SK-N-SH treated with all-trans-retinoic acid at 6 μM for 48 hours (cell line): ENCODE data around the gene NSRP1.
"Not testable (repeated sequence)": the region's sequence is repeated elsewhere in the genome, so short reads cannot be mapped to it uniquely, and the experiment has no call there.

Experiments
- ATAC-seq: fragments of 200-7000 bp; cut with Tn5 transposase; 3 replicates; pipeline ENCODE4 v1.9.1; 2020; ENCODE audit warnings: mild to moderate bottlenecking, moderate library complexity
- ARNTL ChIP-seq: fragments of 450-650 bp; formaldehyde crosslinking; IDR thresholded peaks from 2 replicates; pipeline ENCODE4 v1.5.0; 2020; ENCODE audit warnings: low read depth, mild to moderate bottlenecking, moderate library complexity, borderline replicate concordance
- BACH2 ChIP-seq: fragments of 250-450 bp; sonication (Bioruptor Pico); IDR thresholded peaks from 2 replicates; pipeline ENCODE4 v1.9.0; 2021; ENCODE audit warnings: mild to moderate bottlenecking, borderline replicate concordance
- CREB5 ChIP-seq: fragments of 250-450 bp; sonication (Bioruptor Pico); IDR thresholded peaks from 2 replicates; pipeline ENCODE4 v1.5.1; 2020; ENCODE audit warnings: low read depth, mild to moderate bottlenecking, moderate library complexity
- CSDC2 ChIP-seq: fragments of 250-450 bp; sonication (Bioruptor Pico); IDR thresholded peaks from 2 replicates; pipeline ENCODE4 v1.5.0; 2020; ENCODE audit warnings: mild to moderate bottlenecking, moderate library complexity
- ESRRG ChIP-seq: fragments of 250-450 bp; sonication (Bioruptor Pico); IDR thresholded peaks from 2 replicates; pipeline ENCODE4 v1.6.1; 2021; ENCODE audit warnings: mild to moderate bottlenecking
- GLIS3 ChIP-seq: fragments of 250-450 bp; sonication (Bioruptor Pico); IDR thresholded peaks from 2 replicates; pipeline ENCODE4 v1.5.0; 2020; ENCODE audit warnings: mild to moderate bottlenecking, moderate library complexity
- ISL1 ChIP-seq: fragments of 250-450 bp; sonication (Bioruptor Pico); IDR thresholded peaks from 2 replicates; pipeline ENCODE4 v2.1.2; 2022; ENCODE audit warnings: mild to moderate bottlenecking, moderate library complexity
- OSR1 ChIP-seq: fragments of 250-450 bp; sonication (Bioruptor Pico); IDR thresholded peaks from 2 replicates; pipeline ENCODE4 v1.8.0; 2022; ENCODE audit warnings: moderate library complexity, mild to moderate bottlenecking, inconsistent platforms
- POU6F1 ChIP-seq: fragments of 250-450 bp; sonication (Bioruptor Pico); IDR thresholded peaks from 2 replicates; pipeline ENCODE4 v1.8.0; 2021; ENCODE audit warnings: low read depth, mild to moderate bottlenecking, moderate library complexity, borderline replicate concordance
- PPARA ChIP-seq: fragments of 250-450 bp; sonication (Bioruptor Pico); IDR thresholded peaks from 2 replicates; pipeline ENCODE4 v1.5.0; 2020; ENCODE audit warnings: mild to moderate bottlenecking, borderline replicate concordance
- SNAI2 ChIP-seq: fragments of 250-450 bp; sonication (Bioruptor Pico); IDR thresholded peaks from 2 replicates; pipeline ENCODE4 v1.5.0; 2020; ENCODE audit warnings: mild to moderate bottlenecking, moderate library complexity
- TCF4 ChIP-seq: fragments of 250-450 bp; sonication (Bioruptor Pico); IDR thresholded peaks from 2 replicates; pipeline ENCODE4 v1.8.0; 2021; ENCODE audit warnings: mild to moderate bottlenecking, moderate library complexity, borderline replicate concordance
- TOX ChIP-seq: fragments of 250-450 bp; sonication (Bioruptor Pico); IDR thresholded peaks from 2 replicates; pipeline ENCODE4 v1.8.0; 2021; ENCODE audit warnings: mild to moderate bottlenecking, moderate library complexity, borderline replicate concordance
- ZC3H10 ChIP-seq: fragments of 250-450 bp; sonication (Bioruptor Pico); IDR thresholded peaks from 2 replicates; pipeline ENCODE4 v1.5.1; 2021; ENCODE audit warnings: mild to moderate bottlenecking, moderate library complexity
- ZFP3 ChIP-seq: fragments of 250-450 bp; sonication (Bioruptor Pico); IDR thresholded peaks from 2 replicates; pipeline ENCODE4 v1.5.0; 2020; ENCODE audit warnings: mild to moderate bottlenecking, moderate library complexity
- ZFP30 ChIP-seq: fragments of 450-650 bp; formaldehyde crosslinking; IDR thresholded peaks from 2 replicates; pipeline ENCODE4 v1.5.0; 2022; ENCODE audit warnings: mild to moderate bottlenecking, moderate library complexity
- ZNF565 ChIP-seq: fragments of 450-650 bp; formaldehyde crosslinking; conservative IDR thresholded peaks from 2 replicates; pipeline ENCODE4 v1.5.0; 2020; ENCODE audit warnings: low read depth, mild to moderate bottlenecking, moderate library complexity
- ZNF8 ChIP-seq: fragments of 450-650 bp; formaldehyde crosslinking; IDR thresholded peaks from 2 replicates; pipeline ENCODE4 v1.5.0; 2020; ENCODE audit warnings: mild to moderate bottlenecking, moderate library complexity
- TF ChIP-seq, protein P1 (sequence below): fragments of 250-450 bp; sonication (Bioruptor Pico); IDR thresholded peaks from 2 replicates; pipeline ENCODE4 v1.8.0; 2020; ENCODE audit warnings: mild to moderate bottlenecking, moderate library complexity, borderline replicate concordance
- TF ChIP-seq, protein P2 (sequence below): fragments of 250-450 bp; sonication (Bioruptor Pico); IDR thresholded peaks from 2 replicates; pipeline ENCODE4 v1.5.0; 2020; ENCODE audit warnings: mild to moderate bottlenecking, moderate library complexity

Gene NSRP1

DNA sequence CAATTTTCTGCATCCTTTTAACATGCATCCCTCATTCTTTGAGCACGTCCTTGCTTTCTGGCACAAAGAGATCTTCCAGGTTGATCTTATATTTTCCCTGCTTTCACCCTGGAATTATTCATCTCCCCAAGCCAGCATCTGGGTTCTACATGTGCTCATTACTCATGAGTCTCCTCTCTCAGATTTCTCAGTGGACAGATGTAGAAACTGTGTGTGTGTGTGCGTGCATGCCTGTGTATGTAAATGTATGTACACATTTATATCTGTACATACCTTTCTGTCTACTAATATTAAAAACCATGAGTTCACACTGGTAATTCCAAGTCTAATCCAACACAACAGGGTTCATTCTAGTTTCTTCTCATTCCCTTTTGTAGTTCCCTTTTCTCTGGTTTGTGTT lies 41.9 kb upstream of the NSRP1 start:
- ATAC-seq = no peak
- TF ChIP-seq ZNF8 = no peak
- no peak for TF ChIP-seq ISL1
- no peak for TF ChIP-seq CREB5
- TF ChIP-seq OSR1 (CRISPR knock-in tag) = no peak
- TF ChIP-seq ZC3H10 (CRISPR knock-in tag) = no peak
- TF ChIP-seq, all 23 proteins: peak for 0

DNA sequence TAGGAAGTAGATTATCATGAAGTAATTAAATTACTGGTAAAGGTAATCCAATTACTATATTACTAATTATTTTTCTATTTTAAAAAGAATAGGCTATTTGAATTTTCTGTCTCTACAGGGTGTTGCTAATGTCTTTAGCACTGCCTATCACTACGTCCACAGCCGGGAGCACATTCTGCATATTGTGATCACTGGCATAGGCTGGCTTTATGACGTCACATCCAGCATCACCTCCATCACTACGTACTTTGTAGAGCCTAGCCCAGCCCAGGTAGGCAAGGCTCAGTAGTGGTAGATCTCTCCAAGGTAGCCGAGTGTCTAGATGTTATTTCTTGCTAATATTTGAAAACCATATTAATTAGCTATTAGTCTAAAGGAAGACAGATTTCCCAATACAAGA lies 33.8 kb upstream of the NSRP1 start:
- ATAC-seq = no peak
- TF ChIP-seq GLIS3 (CRISPR knock-in tag) (no peak), ZFP30 (no peak), ESRRG (CRISPR knock-in tag) (no peak), TCF4 (CRISPR knock-in tag) (no peak), BACH2 (CRISPR knock-in tag) (no peak), OSR1 (CRISPR knock-in tag) (no peak), ZFP3 (no peak), ARNTL (CRISPR knock-in tag) (no peak), CSDC2 (no peak), PPARA (CRISPR knock-in tag) (no peak), ISL1 (no peak), POU6F1 (CRISPR knock-in tag) (no peak), SNAI2 (CRISPR knock-in tag) (no peak), ZNF565 (no peak), CREB5 (no peak)
- TF ChIP-seq, protein P1, sequence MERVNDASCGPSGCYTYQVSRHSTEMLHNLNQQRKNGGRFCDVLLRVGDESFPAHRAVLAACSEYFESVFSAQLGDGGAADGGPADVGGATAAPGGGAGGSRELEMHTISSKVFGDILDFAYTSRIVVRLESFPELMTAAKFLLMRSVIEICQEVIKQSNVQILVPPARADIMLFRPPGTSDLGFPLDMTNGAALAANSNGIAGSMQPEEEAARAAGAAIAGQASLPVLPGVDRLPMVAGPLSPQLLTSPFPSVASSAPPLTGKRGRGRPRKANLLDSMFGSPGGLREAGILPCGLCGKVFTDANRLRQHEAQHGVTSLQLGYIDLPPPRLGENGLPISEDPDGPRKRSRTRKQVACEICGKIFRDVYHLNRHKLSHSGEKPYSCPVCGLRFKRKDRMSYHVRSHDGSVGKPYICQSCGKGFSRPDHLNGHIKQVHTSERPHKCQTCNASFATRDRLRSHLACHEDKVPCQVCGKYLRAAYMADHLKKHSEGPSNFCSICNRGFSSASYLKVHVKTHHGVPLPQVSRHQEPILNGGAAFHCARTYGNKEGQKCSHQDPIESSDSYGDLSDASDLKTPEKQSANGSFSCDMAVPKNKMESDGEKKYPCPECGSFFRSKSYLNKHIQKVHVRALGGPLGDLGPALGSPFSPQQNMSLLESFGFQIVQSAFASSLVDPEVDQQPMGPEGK (CRISPR knock-in tag) = no peak

GRCh38 chr17:30084788-30085187 lies 31.8 kb upstream of the NSRP1 start:
- TF ChIP-seq CSDC2 (no peak), CREB5 (no peak), POU6F1 (CRISPR knock-in tag) (no peak)
- no peak for ATAC-seq

DNA sequence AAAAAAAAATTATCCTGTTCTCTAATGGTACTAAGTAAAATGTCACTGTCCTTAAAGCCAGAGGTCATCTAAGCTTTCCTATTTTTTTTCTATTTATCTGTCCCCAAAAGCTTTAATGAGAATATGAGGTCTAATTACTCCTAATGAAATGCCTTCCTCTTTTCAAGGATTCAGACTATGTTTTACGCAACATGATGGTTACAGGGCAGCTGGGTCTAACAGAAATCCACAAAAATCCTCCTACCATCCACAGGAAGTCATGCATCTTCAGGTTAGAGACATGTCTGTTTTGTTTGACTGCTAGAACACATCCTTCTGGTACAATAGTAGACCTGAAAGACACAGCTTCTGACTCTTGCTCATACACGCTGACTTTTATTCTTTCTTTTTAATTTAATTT lies 29.7 kb upstream of the NSRP1 start:
- TF ChIP-seq CSDC2 (no peak), ZNF8 (no peak), PPARA (CRISPR knock-in tag) (no peak), ESRRG (CRISPR knock-in tag) (no peak), CREB5 (no peak), BACH2 (CRISPR knock-in tag) (no peak), TOX (CRISPR knock-in tag) (no peak), ZFP30 (no peak), TCF4 (CRISPR knock-in tag) (no peak)
- TF ChIP-seq, protein P2, sequence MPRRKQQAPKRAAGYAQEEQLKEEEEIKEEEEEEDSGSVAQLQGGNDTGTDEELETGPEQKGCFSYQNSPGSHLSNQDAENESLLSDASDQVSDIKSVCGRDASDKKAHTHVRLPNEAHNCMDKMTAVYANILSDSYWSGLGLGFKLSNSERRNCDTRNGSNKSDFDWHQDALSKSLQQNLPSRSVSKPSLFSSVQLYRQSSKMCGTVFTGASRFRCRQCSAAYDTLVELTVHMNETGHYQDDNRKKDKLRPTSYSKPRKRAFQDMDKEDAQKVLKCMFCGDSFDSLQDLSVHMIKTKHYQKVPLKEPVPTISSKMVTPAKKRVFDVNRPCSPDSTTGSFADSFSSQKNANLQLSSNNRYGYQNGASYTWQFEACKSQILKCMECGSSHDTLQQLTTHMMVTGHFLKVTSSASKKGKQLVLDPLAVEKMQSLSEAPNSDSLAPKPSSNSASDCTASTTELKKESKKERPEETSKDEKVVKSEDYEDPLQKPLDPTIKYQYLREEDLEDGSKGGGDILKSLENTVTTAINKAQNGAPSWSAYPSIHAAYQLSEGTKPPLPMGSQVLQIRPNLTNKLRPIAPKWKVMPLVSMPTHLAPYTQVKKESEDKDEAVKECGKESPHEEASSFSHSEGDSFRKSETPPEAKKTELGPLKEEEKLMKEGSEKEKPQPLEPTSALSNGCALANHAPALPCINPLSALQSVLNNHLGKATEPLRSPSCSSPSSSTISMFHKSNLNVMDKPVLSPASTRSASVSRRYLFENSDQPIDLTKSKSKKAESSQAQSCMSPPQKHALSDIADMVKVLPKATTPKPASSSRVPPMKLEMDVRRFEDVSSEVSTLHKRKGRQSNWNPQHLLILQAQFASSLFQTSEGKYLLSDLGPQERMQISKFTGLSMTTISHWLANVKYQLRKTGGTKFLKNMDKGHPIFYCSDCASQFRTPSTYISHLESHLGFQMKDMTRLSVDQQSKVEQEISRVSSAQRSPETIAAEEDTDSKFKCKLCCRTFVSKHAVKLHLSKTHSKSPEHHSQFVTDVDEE (CRISPR knock-in tag) = no peak
- no peak for ATAC-seq

DNA sequence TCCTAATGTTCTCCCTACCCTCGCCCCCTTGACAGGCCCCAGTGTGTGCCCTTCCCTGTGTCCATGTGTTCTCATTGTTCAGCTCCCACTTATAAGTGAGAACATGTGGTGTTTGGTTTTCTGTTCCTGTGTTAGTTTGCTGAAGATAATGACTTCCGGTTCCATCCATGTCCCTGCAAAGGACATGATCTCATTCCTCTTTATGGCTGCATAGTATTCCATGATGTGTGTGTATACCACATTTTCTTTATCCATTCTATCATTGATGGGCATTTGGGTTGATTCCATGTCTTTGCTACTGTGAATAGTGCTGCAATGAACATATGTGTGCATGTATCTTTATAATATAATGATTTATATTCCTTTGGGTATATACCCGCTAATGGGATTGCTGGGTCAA lies 29.2 kb upstream of the NSRP1 start:
- not testable (repeated sequence) for ATAC-seq
